CD4-positive, alpha-beta T cell treated with Interleukin-10 for 1 hour (primary cell): Measurements from ENCODE around the gene DIP2C.

ENCODE experiments used
- DNase-seq: peaks from one replicate; pipeline ENCODE4 v3.0.0-alpha.2; 2020

DIP2C gene

DNA sequence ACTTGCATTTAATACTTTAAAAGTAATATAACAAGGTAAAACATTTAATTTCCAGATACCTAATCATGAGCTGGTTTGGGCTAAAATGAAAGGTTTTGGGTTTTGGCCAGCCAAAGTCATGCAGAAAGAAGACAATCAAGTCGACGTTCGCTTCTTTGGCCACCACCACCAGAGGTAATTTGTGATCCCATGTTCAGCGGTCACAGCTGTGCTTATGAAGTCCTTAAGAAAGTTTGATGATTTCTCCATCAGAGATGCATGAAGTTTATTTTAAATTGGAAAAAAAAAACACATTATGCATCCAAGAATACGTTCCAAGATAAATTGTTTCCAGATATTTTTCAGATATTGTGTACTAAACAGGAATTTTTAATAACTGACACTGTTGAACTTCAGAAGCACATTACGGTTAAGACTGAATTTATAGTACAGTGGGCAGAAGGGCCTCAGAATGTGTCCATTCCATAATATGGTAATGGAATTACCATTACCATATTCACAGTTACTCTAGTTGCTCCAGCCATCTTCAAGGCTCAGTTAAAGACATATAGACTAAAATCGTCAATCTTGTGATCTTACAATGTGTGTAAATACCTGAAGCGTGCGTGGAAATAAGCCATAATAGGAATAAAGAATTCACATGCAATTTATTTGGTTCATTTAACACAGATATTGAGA is 447.4 kb downstream of the DIP2C start:
- DNase-seq = no peak

DNA sequence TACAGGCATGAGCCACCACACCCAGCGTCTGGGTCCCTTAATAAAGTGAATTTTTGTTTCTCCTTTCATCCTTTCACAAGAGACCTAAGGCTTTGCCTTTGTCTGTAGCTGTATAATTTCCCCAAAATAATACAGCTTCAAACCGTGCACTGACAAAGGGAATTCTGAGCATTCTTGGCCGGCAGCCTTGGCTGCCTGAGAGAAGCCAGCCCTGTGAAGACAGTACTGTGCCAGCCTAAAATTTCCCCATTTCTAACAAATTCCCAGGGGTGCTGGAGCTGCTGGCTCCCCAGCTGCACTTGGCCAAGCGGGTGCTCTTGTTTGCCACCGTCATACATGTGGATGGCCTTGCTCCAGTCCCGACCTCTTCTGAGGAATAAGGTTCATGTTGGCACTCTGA is 448.0 kb downstream of the DIP2C start:
- DNase-seq = no peak

GRCh38 chr10:239109-239508 is 450.4 kb downstream of the DIP2C start:
- DNase-seq = no peak

- no peak for DNase-seq
These were observed 453.6 kb downstream of the DIP2C start for GRCh38 chr10:235915-236314.

- DNase-seq = no peak
These were observed 454.6 kb downstream of the DIP2C start for GRCh38 chr10:234708-235406.

DNA sequence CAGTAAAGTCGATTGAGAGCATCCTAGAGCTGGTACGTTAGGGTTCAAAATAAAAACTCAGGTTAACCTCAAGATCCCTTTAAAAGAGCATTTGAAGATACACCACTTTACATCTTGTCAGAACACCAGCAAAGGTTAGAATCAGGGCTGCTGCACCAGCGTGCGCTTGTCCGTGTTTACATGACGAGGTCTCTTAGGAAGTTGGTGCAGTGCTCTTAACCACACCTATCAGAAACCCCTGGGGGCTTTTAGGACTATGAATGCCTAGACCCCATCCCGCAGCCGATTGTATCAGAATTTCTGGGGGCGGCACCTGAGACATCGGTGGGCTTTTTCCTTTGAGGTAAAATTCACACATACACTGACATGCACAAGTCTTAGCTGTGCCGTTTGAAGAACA is 456.6 kb downstream of the DIP2C start:
- DNase-seq = no peak

GRCh38 chr10:232061-232460 is 457.4 kb downstream of the DIP2C start:
- no peak for DNase-seq

DNA sequence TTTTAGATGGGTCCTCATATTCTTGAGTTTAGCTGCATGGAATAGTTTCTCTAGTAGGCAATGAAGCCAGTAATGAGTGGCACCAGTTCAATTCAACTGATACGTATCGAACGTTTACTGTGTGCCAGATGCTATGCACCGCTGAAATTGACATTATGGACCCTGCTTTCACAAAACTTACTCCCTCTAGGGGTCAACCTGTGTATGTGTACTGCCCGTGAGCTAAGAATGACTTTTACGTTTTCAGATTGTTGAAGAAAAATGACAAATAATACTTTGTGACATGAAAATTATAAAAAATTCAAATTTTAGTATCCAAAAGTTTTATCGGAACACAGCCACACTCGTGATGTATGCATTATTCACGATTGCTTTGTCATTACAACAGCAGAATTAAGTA is 458.7 kb downstream of the DIP2C start:
- DNase-seq = no peak

DNA sequence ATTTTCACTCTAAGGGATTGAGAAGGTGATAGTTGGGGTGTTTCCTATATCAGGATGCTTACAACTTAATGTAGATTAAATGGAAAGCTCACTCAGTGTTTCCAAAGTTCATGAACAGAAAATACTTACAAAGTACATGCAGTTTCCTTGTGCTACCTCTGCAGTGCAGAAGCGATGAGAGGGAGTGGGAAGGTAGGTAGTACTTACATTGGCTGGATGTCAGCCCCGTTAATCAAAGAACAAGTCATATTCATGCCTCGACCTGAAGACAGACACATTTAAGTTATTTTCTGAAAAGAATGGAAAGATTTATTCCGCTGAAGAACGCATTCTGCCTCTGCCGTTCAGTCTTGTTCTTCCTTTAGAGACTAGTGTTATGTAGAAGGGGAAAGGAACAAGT is 461.1 kb downstream of the DIP2C start:
- no peak for DNase-seq

DNA sequence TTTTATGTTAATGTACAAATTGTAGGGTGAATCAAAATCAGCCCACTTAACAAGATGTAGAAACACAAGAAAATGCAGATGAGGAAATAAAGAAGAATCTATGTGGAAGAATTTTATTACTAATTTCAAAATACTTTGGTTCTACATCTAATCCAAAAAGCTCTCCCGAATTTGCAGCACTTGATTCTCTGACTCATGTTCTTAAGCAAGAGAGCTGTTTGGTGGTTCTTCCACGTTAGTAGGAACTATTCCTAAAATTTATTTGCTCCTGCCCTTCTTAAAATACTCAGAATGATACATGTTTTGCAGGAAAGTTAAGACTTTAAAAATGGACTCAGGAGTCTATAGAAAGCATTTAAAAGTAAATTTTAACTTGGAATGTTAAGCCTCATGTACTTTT is 462.5 kb downstream of the DIP2C start:
- DNase-seq = no peak

GRCh38 chr10:226018-226417 is 463.4 kb downstream of the DIP2C start:
- no peak for DNase-seq

DNA sequence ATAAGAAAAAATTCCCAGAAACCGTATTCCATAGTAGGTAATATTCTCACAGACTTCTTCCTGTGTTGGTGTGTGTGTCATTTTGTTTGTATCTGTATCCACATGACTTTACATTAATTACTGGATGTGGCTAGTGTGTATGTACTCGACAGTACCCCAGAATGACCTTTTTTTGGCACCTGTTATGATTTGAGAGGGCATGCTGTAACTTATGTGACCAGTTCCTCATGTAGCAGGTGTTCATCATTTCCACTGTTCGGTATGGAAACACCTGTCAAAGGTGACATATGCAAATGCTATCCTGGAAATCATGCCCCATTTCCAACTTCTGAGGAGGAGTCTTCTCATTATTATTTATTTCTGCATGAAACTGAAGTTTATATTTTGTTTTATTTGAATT is 464.9 kb downstream of the DIP2C start:
- DNase-seq = no peak
